ENCODE measurements around the gene SYT8. TPM values are rescaled to one million over a fixed set of nuclear protein-coding genes. Genes with fewer than 3 reads are reported as not detected.
A peak's percentile ranks its signal among the peaks of the same experiment; 100 is the strongest.

SYT8 gene
- total RNA-seq, 1 donor from 2014 or later = 1.2 TPM

DNA sequence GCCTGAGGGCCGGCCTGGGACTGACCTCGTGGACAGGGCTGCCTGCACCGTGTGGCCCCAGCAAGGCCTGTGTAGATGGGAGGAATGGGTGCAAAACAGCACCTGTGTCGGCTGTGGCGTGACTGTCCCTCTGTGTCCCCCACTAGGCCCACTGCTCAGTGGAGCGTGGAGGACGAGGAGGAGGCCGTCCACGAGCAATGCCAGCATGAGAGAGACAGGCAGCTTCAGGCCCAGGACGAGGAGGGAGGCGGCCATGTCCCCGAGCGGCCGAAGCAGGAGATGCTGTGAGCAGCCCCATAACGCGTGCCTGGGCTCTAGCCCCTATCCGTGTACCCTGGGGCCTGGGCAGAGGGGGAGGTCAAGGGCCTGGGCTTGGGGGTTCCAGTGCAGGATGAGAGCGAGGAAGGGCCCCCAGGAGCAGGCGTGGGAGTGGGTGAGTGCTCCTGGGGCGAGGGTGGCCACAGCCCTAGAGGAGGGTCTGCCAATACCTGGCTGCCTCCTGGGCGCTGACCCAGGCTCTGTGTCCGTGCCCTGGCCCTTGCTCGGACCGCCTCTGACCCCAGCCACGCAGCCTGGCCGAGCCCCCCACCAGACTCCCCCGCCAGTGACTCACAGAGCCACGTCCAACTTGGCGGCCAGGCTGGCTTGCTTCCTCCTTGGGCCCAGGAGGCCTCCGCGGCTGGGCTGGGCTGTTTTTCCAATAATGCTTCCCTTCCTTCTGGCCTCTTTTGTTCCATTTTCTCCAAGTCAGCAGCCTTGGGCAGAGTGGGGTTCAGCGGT lies 45.3 kb downstream of the SYT8 start:
- Histone ChIP-seq H3K9me3 (no peaks in the 10 kb centered on the region), H3K4me1 (peaks cover 79% of the 10 kb centered on the region), H3K36me3 (peaks cover 0 to 19% of the 10 kb centered on the region in 2 donors), H3K27me3 (no peaks in the 10 kb centered on the region), H3K27ac (peak overlapping the region; percentile 96), H3K4me3 (no peak overlapping the region)
- peak in 1 of 2 donors; percentile 91 for DNase-seq (ENCODE audit: extremely low spot score in 2 of 2)
- intact Hi-C loops (cut with DNase I) = loop anchor here (5.0 kb wide), 1 partner anchor 272 kb away; no protein-coding TSS in a partner anchor
- TF ChIP-seq POLR2AphosphoS5 (IDR thresholded peaks at IDR 0.05; ENCODE audit: insufficient read depth in 1 of 2, low read depth in 1 of 2) (peak in 1 of 2 donors; percentile 66), POLR2A (IDR thresholded peaks at IDR 0.05) (no peak)
- TF ChIP-seq, protein P1, sequence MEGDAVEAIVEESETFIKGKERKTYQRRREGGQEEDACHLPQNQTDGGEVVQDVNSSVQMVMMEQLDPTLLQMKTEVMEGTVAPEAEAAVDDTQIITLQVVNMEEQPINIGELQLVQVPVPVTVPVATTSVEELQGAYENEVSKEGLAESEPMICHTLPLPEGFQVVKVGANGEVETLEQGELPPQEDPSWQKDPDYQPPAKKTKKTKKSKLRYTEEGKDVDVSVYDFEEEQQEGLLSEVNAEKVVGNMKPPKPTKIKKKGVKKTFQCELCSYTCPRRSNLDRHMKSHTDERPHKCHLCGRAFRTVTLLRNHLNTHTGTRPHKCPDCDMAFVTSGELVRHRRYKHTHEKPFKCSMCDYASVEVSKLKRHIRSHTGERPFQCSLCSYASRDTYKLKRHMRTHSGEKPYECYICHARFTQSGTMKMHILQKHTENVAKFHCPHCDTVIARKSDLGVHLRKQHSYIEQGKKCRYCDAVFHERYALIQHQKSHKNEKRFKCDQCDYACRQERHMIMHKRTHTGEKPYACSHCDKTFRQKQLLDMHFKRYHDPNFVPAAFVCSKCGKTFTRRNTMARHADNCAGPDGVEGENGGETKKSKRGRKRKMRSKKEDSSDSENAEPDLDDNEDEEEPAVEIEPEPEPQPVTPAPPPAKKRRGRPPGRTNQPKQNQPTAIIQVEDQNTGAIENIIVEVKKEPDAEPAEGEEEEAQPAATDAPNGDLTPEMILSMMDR (IDR thresholded peaks at IDR 0.05) = no peak

GRCh38 chr11:1880746-1881441 lies 46.1 kb downstream of the SYT8 start:
- DNase-seq (ENCODE audit: extremely low spot score in 2 of 2) = peak in 1 of 2 donors; percentile 89
- intact Hi-C loops (cut with DNase I) = loop anchor here (5.0 kb wide), 1 partner anchor 271 kb away; no protein-coding TSS in a partner anchor
- H3K4me1 ChIP-seq = peaks cover 72% of the 10 kb centered on the region

GRCh38 chr11:1881442-1882264 lies 46.9 kb downstream of the SYT8 start:
- no peak overlapping the region for H3K4me3 ChIP-seq
- peaks cover 0 to 26% of the 10 kb centered on the region in 2 donors for H3K36me3 ChIP-seq
- intact Hi-C loops (cut with DNase I) = loop anchor here (5.0 kb wide), 1 partner anchor 271 kb away; no protein-coding TSS in a partner anchor
- H3K9me3 ChIP-seq = no peaks in the 10 kb centered on the region
- DNase-seq (ENCODE audit: extremely low spot score in 2 of 2) = no peak
- peak overlapping the region; percentile 96 for H3K27ac ChIP-seq
- TF ChIP-seq, protein P1 (IDR thresholded peaks at IDR 0.05) = no peak
- TF ChIP-seq POLR2A (IDR thresholded peaks at IDR 0.05) (no peak), POLR2AphosphoS5 (IDR thresholded peaks at IDR 0.05; ENCODE audit: insufficient read depth in 1 of 2, low read depth in 1 of 2) (no peak)
- H3K27me3 ChIP-seq = no peaks in the 10 kb centered on the region
- H3K4me1 ChIP-seq = peaks cover 64% of the 10 kb centered on the region

More at GRCh38 chr11:1880746-1881441, 46.1 kb downstream of the SYT8 start:
- TF ChIP-seq POLR2AphosphoS5 (IDR thresholded peaks at IDR 0.05; ENCODE audit: insufficient read depth in 1 of 2, low read depth in 1 of 2) (peak in 1 of 2 donors; percentile 37), POLR2A (IDR thresholded peaks at IDR 0.05) (no peak)
- H3K4me3 ChIP-seq = no peak overlapping the region
- peaks cover 0 to 22% of the 10 kb centered on the region in 2 donors for H3K36me3 ChIP-seq
- H3K27ac ChIP-seq = peak overlapping the region; percentile 96
- no peaks in the 10 kb centered on the region for H3K9me3 ChIP-seq
- H3K27me3 ChIP-seq = no peaks in the 10 kb centered on the region

DNA sequence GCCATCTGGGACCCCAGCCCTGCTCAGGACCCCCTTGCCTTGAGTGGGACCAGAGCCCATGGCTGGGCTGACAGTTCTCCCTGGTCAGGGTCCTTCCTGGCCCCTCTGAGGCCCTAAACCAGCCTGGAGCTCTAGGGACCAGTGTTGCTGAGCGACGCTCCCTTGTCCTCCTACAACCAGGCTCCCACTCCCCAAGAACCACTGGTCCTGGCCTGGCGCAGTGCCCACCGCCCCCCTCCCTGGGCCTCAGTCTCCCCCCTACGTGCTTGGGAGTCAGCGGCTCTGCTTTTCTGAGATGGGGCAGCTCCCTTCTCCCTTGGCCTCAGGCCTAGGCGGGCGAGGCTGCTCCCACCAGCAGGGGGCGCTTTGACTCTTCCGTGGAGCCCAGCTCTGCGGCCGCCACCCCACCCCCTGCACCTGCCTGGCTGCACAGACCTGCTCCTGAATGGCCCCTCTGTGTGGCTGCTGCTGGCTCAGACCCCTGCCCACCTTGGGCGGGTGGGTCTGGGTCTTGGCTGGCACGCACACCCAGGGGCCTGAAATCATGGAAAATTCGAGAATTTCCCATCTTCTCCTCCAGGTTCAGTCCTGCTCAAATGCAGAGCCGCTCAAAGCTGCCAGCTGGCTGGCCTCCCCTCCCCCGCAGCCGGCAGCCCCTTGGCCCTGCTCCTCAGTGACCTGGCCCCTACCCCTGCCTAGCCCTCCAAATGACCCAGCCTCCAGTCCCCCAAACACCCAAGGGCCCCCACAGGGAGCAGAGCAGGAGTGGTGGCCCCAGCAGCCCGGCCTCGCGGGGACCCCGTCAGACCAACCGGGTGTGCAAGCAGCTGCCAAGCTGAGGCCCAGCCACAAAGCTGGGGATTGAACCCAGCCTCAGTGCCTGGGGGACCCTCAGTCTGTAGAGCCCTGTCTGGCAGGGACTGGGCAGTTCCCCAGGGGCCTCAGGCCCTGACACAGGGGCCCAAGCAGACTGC lies 47.8 kb downstream of the SYT8 start:
- peaks cover 0 to 35% of the 10 kb centered on the region in 2 donors for H3K36me3 ChIP-seq
- no peaks in the 10 kb centered on the region for H3K27me3 ChIP-seq
- intact Hi-C loops (cut with DNase I) = loop anchor here (5.0 kb wide), 1 partner anchor 270 kb away; no protein-coding TSS in a partner anchor
- H3K9me3 ChIP-seq = no peaks in the 10 kb centered on the region
- H3K4me3 ChIP-seq = no peak overlapping the region
- peak overlapping the region; percentile 96 for H3K27ac ChIP-seq
- peaks cover 56% of the 10 kb centered on the region for H3K4me1 ChIP-seq
- DNase-seq (ENCODE audit: extremely low spot score in 2 of 2) = peak in 1 of 2 donors; percentile 91
- peak; percentile 46 for TF ChIP-seq POLR2AphosphoS5 (IDR thresholded peaks at IDR 0.05; ENCODE audit: insufficient read depth in 1 of 2, low read depth in 1 of 2)
- no peak for TF ChIP-seq POLR2A (IDR thresholded peaks at IDR 0.05)
- TF ChIP-seq, protein P1 (IDR thresholded peaks at IDR 0.05) = peak; percentile 84 to 94 (median 89)

Measured in vagina (tissue), 2 donors.